ENCODE measurements around the gene LAMB4. TPM values are rescaled to one million over a fixed set of nuclear protein-coding genes. Genes with fewer than 3 reads are reported as not detected.

The LAMB4 gene
- total and polyA plus RNA-seq, 2 of the 8 experiments (the other 6 are each of a cell fraction or from before 2014, with no cell fraction given), result not detected

DNA sequence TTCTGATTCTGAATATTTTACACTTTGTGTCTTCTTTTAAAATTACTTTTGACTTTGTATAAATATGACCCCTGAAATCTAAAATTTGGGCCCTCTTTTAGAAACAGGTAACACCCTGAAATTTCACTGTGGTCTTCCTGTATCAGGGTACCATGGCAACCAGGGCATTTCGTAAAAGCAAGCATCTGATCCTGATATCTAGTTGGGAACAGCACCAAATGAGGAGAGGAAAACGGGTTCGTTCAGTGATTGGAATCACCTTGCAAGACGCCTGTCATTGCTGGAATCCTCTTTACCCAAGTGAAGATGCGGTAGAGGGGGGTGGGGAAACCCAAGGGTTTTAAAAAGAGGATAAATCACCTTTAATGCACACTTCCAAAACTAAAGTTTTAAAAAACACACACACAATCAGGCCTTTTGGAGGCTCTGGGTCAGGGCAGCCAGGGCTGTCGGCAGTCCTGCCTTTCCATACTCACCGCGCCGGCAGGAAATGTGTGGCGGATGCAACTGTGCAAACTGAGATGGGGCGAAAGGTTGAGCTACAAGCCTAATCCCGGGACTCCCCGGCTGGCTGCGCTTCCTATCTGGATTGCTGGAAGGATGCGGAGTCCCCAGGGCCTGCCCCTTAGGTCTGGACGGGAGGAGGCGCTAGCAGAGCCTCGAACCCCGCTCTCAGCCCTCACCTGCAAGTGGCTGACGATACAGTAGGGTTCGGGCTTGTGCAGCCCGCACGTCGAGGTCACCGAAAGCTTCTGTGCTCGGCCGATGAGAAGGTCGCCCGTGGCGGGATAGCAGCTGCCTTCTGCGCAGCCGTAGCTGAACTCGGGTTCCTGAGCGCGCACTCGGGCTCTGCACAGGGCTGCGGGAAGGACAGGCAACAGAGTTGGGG, 129.0 kb downstream of the LAMB4 start (continued):
- TF ChIP-seq CTCF (IDR thresholded peaks at IDR 0.05; ENCODE audit: control extremely low read depth in 1 of 3, insufficient read depth in 1 of 3, low read depth in 1 of 3, low read length in 3 of 3), result peak; percentile 46 to 66 (median 53)
- no peak for TF ChIP-seq EZH2 (IDR thresholded peaks at IDR 0.05; ENCODE audit: low read depth, low read length, severe bottlenecking)
- peak in 1 of 2 experiments; percentile 37; a peak in 1 of 3 replicates for TF ChIP-seq POLR2A (IDR thresholded peaks at IDR 0.05; ENCODE audit: control extremely low read depth in 1 of 2, low read depth in 2 of 2, low read length in 2 of 2)
- peak; percentile 68; the same call in 1 of the 2 replicates for TF ChIP-seq MAX (IDR thresholded peaks at IDR 0.05)
- TF ChIP-seq CEBPB (IDR thresholded peaks at IDR 0.05; ENCODE audit: low read depth, low read length), result no peak
- peak; percentile 45 for TF ChIP-seq ASH2L (IDR thresholded peaks at IDR 0.05; ENCODE audit: low read length)

Data from H1 (cell line).